ENCODE measurements around the gene MAZ. TPM values are rescaled to one million over a fixed set of nuclear protein-coding genes. Genes with fewer than 3 reads are reported as not detected.

Gene MAZ
- polyA plus RNA-seq, 1 experiment: 172 TPM

GRCh38 chr16:29761882-29762281 lies 44.4 kb upstream of the MAZ start:
- no peak overlapping the region for H3K4me3 ChIP-seq (ENCODE audit: low read depth, low read length)
- no peak for TF ChIP-seq CTCF (IDR thresholded peaks at IDR 0.05; ENCODE audit: insufficient read depth, low read depth, low read length)
- no peaks in the 10 kb centered on the region for H3K36me3 ChIP-seq (ENCODE audit: control insufficient read depth, insufficient read depth, low read length)
- no peak for DNase-seq (ENCODE audit: low read depth)
- POLR2A ChIA-PET: no interaction called here
- H3K27me3 ChIP-seq (ENCODE audit: control insufficient read depth, insufficient read depth, low read length): peaks cover 3% of the 10 kb centered on the region
- CTCF ChIA-PET: interaction anchor here (0.6 to 2.5 kb wide), 2 partner anchors 23 to 27 kb away, joined by 3 to 8 read pairs; no protein-coding TSS in a partner anchor

DNA sequence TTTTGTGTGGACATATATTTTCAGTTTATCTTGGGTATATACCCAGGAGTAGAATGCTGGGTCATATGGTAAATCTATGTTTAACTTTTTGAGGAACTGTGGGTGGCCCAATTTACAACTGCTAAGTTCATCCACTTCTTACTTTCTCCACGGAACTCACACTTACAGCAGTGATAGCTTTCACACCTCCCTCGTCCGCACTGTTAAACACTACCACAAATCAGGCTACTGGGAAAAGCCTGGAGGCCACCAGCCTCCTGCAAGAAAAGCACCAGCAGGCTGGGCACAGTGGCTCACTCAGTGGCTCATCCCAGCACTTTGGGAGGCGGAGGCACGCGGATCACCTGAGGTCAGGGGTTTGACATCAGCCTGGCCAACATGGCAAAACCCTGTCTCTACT lies 43.0 kb upstream of the MAZ start:
- CTCF ChIA-PET: no interaction called here
- POLR2A ChIA-PET: no interaction called here
- TF ChIP-seq CTCF (IDR thresholded peaks at IDR 0.05; ENCODE audit: insufficient read depth, low read depth, low read length): no peak
- Histone ChIP-seq H3K36me3 (ENCODE audit: control insufficient read depth, insufficient read depth, low read length) (no peaks in the 10 kb centered on the region), H3K4me3 (ENCODE audit: low read depth, low read length) (no peak overlapping the region), H3K27me3 (ENCODE audit: control insufficient read depth, insufficient read depth, low read length) (peaks cover 3% of the 10 kb centered on the region)
- no peak for DNase-seq (ENCODE audit: low read depth)

DNA sequence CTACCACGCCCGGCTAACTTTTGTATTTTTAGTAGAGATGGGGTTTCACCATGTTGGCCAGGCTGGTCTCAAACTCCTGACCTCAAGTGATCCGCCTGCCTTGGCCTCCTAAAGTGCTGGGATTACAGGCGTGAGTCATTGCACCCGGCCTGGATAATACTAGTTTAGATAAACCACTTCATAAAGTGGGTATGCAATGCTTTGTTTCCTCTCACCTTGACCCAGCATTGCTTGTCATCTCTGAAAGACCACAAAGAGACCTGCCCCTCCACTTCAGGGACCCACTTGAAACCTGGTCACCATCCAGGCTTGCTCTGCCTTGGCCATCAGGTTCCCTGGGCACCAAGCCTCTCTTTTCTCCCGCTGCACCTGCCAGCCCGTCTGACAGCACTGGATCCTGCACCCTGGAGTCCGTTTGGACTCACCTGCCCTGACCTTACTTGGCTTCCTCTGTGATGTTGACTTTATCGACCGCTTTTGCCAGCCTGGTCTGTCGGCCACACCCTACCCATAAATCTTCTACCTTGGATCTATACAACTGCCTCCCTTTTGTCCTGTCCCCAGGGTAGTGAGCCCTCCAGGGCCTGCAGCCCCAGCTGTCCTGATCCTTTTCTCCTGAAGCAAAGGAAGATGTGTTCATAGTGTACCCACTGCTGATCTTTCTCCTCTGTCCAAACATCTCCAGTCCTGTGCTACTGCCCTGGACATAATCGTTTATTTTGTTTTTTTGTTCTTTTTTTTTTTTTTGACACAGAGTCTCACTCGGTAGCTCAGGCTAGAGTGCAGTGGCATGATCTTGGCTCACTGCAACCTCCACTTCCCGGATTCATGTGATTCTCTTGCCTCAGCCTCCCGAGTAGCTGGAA lies 40.9 kb upstream of the MAZ start:
- CTCF ChIA-PET: no interaction called here
- POLR2A ChIA-PET: no interaction called here
- H3K4me3 ChIP-seq (ENCODE audit: low read depth, low read length): no peak overlapping the region
- H3K36me3 ChIP-seq (ENCODE audit: control insufficient read depth, insufficient read depth, low read length): no peaks in the 10 kb centered on the region
- peaks cover 6% of the 10 kb centered on the region for H3K27me3 ChIP-seq (ENCODE audit: control insufficient read depth, insufficient read depth, low read length)
- TF ChIP-seq CTCF (IDR thresholded peaks at IDR 0.05; ENCODE audit: insufficient read depth, low read depth, low read length): no peak
- no peak for DNase-seq (ENCODE audit: low read depth)

- Histone ChIP-seq H3K4me3 (ENCODE audit: low read depth, low read length) (no peak overlapping the region), H3K36me3 (ENCODE audit: control insufficient read depth, insufficient read depth, low read length) (no peaks in the 10 kb centered on the region), H3K27me3 (ENCODE audit: control insufficient read depth, insufficient read depth, low read length) (peaks cover 9% of the 10 kb centered on the region)
- CTCF ChIA-PET: interaction anchor here (1.2 kb wide), 1 partner anchor 23 kb away, joined by 3 read pairs; no protein-coding TSS in a partner anchor
- POLR2A ChIA-PET: no interaction called here
- no peak for DNase-seq (ENCODE audit: low read depth)
- no peak for TF ChIP-seq CTCF (IDR thresholded peaks at IDR 0.05; ENCODE audit: insufficient read depth, low read depth, low read length)
These were observed 39.8 kb upstream of the MAZ start for GRCh38 chr16:29766571-29766970.

DNA sequence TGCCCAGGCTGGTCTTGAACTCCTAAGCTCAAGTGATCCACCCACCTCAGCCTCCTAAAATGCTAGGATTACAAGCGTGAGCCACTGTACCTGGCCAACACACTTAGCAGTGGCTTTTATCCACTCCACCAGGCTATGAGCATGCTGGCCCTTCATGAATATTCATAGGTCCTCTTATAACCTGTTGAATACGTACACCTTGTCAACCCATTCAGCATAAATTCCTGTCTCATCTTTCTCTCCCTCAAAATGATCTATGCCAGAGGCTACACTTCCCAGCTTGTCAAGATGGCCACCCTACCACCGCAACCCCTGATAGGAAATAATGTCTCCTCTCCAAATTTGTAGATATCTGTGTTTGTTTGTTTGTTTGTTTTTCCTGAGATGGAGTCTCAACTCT lies 39.3 kb upstream of the MAZ start:
- Histone ChIP-seq H3K27me3 (ENCODE audit: control insufficient read depth, insufficient read depth, low read length) (peaks cover 9% of the 10 kb centered on the region), H3K36me3 (ENCODE audit: control insufficient read depth, insufficient read depth, low read length) (no peaks in the 10 kb centered on the region), H3K4me3 (ENCODE audit: low read depth, low read length) (no peak overlapping the region)
- no peak for TF ChIP-seq CTCF (IDR thresholded peaks at IDR 0.05; ENCODE audit: insufficient read depth, low read depth, low read length)
- ChIA-PET CTCF (interaction anchor here (0.6 to 1.2 kb wide), 2 partner anchors 16 to 22 kb away, joined by 3 read pairs; no protein-coding TSS in a partner anchor), POLR2A (no interaction called here)
- no peak for DNase-seq (ENCODE audit: low read depth)

All from BJ (cell line).